HT1080 (cell line): ENCODE results near the gene DDX39A. TPM values are rescaled to one million over a fixed set of nuclear protein-coding genes. Genes with fewer than 3 reads are reported as not detected.

Source experiments
- DNase-seq: peaks from one replicate; pipeline ENCODE4 v3.0.0-alpha.2; 2015; ENCODE audit warnings: low read depth
- total RNA-seq: library from RNA; depleted of rRNA; stranded (reverse); fragments of >200 nt; shearing (Covaris generic); gene quantifications from 2 replicates; pipeline ENCODE4 v1.2.3, GENCODE V29; 2014

DDX39A gene
- total RNA-seq, 1 experiment from 2014 or later = 264 TPM

DNA sequence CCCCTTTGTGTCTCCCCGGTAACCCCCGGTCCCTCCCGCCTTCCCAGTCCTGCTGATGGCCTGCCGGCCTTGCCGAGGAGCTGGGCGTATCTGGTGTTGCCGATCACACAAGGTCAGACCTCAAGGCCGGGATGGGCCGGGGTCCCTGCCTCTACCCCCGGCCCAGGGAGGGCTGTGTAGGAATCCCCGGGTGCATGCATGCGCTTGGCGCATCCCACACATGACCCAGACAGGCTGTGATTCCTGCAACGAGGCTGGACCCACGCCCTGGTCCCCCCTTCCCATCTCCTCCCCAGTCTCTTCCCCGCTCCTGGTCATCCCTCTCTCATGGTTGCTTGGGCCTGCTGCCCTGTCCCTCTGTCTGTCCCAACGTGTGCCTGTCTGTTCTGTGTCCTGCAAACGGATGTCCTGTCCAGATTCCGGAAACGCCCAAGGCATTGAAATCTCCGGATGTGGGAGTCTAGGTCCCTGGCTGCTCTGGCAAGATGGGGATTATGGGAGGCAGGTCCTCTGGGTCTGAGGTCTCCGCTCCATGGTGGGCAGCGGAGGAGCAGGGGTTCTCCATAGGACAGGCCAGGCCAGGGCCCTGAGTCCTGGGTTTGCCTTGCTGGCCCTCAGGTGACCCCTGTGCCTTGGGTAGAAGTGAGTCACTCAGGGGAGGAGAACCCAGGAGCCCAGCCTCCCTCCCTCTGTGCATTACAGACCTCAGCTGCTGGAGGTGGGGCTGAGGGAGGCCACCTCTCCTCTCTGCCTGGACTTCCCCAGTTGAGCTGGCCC lies 15.6 kb upstream of the DDX39A start:
- peak; percentile 75 for DNase-seq

DNA sequence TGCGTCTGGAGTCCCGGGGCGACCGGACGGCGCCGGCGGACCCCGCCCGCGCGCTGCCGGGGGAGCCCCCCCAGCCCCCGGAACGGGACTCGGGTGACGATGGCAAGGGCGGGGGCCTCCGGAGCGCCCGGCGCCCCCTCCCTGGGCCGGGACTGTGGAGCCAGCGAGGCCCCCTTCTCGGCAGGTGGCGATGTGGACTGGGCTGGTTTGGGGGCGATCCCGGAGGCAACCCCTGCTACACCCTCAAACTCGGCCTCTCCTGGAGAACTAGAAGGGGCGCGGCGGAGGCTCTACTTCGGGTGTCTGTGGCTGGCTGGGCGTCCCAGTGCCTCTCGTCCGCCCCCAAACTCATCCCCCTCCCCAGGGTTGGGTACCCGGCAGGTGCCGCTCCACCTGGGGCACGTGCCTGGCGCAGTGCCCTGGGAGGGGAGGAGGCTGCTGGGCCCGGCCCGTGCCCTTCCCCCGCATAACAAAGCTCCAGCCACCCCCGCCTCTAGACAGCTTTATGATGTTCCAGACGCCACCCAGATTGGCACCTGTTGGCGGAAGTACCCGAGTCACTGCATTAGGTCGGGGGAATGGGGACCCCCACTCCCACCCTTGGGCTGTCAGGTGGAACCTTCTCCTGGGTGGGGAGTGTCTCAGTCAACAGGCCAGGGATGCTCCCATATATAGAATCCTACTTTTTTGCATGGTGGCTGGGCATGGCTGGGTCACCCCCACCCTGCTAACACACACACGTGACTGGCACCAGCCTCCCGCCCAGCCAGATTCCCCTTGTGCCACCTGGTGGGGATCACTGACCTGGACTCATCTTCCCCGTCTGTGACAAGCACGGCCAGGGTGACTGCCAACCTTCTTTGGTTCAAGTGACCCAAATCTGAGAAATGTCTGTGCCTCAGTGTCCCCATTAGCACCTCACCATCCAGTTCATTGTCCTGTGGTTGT lies 14.7 kb upstream of the DDX39A start:
- no peak for DNase-seq

DNA sequence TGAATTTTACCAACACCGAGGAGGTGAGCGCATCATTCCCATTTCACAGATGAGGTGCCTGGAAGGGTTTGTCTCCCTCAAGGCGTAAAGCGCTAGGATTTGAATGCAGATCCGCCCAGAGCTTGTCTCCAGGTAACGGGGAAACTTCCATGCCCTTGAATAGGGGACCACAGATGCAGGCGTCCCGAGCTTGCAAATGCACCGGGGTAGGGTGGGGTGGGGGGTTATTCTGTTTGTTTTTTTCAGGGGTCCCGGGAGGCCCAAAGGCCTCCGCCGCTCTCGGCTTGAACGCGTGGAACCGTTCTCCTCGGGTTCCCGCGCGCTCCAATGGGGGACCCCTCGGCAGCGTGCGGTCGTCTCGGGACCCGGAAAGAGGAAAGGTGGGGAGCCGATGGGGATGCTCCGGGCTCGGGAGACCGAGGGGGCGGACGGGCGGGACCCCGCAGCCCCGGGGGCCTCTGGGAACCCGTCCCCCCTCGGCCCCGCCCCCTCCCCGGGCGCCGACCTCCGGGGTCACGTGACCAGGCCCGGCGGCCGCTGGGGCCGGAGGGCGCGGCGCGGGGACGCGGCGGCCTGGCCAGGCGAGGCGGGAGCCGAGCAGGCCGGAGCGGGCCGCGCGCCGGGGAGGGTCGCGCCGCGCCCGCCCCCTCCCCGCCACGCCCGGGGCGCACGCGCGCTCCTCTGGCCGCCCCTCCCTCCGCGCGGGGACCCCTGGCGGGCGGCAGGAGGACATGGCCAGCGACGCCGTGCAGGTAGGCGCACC lies 13.8 kb upstream of the DDX39A start, which contains the start of gene PKN1:
TSS of gene PKN1 (plus strand) at position 516 of the 763 bp plus-strand sequence. CDS start at position 732, 216 bp downstream.
- DNase-seq = no peak

DNA sequence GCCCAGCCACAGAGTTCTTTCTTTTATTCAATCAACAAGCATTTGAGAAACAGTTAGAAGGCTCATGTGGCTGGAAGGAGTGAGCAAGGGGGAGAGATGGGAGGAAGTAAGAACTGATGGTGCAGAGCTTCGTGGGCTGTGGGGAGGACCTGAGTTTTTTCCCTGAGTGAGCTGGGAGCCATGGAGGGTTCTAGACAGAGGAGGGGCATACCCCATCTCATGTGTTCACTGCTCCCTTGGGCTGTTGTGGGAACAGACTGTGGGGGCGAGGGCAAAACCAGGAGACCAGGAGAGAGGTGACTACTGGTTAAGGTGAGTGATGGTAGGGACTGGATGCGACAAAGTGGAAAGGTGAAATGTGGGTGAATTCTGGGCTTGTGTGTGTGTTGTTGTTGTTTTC lies 11.6 kb upstream of the DDX39A start:
- no peak for DNase-seq

DNA sequence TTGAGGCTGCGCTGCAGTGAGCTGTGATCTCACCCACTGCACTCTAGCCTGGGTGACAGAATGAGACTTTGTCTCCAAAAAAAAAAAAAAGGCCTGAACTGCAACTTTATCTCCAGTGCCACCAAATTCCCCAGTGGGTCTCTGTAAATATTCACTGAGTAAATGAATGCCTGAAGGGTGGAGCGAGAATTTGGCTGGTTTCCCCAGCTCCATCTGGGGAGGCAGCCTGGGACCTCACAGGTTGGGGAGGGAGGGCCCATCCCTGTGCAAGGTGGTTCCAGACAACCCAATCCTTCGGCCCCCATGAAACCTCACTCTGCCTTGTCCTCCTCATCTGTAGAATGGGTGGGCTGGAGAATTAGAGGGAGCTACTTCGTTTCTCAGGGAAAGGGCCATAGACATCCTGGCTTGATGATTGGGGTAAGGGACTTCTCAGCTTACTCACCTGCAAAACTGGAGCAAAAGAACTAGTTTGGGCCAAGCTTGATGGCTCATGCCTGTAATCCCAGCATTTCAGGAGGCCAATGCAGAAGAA lies 9.8 kb upstream of the DDX39A start:
- DNase-seq = no peak

DNA sequence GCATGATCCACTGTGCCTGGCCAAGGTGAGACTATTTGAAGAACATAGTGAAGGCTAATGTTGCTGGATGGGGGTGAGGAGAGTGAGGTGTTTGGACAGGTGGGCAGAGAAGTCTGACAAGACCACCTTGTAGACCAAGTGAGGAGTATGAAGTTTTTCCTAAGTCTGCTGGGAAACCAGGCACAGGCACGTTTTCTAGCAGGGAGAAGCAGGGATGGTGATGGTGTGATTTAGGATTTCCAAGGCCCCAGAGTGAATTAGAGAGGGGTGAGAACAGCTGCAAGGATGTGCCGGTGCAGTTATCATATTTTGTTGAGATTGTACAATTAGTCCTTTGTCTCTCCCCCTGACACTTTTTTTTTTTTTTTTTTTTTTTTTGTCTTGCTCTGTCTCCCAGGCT lies 8.3 kb upstream of the DDX39A start:
- DNase-seq = no peak

DNA sequence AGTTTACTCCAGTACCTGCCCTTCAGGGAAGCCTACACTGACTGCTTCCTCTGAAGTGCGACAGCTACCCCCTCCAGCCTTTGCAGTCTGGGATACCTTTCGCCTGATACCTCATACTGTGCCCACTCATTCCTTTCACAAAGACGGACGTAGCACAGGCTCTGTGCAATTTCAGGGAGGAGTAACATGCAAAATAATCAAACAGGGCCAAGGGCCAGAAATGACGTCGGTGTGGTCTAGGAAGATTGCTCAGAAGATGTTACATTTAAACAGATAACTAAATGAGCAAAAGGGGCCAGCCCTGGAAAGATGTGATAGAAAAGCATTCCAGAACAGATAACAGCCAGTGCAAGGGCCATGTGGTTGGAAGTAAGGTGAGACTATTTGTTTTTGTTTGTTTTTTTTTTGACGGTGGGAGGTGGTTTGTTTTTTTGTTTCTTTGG lies 6.6 kb upstream of the DDX39A start:
- DNase-seq = no peak

DNA sequence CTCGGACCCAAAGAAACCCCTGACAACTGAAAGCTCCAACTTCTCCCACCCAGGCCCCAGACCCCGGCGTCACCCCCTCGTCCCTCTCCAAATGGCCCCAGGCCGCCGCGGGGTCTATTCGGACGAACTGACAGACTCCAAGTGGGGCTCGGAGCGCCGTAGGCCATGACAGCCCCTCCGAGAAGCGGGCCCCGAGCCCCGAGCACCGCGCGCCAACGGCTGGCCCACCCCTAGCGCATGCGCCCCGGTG lies 360 bp downstream of the DDX39A start:
- no peak for DNase-seq

DNA sequence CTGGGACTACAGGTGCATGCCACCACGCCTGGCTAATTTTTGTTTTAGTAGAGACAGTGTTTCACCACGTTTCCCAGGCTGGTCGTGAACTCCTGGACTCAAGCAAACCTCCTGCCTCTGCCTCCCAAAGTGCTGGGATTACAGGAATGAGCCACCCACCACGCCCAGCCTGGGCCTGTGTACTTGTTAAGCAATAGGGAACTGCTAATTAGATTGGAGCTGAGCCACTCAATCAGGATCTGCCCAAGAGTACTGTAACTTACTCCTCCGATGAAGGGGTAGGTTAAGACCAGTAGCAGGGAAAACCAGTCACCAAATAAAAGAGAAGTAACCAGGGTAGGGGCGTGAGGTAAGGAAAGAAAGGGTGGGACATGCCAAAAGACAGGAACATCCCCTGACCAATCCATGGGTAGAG lies 2.3 kb downstream of the DDX39A start:
- no peak for DNase-seq

DNA sequence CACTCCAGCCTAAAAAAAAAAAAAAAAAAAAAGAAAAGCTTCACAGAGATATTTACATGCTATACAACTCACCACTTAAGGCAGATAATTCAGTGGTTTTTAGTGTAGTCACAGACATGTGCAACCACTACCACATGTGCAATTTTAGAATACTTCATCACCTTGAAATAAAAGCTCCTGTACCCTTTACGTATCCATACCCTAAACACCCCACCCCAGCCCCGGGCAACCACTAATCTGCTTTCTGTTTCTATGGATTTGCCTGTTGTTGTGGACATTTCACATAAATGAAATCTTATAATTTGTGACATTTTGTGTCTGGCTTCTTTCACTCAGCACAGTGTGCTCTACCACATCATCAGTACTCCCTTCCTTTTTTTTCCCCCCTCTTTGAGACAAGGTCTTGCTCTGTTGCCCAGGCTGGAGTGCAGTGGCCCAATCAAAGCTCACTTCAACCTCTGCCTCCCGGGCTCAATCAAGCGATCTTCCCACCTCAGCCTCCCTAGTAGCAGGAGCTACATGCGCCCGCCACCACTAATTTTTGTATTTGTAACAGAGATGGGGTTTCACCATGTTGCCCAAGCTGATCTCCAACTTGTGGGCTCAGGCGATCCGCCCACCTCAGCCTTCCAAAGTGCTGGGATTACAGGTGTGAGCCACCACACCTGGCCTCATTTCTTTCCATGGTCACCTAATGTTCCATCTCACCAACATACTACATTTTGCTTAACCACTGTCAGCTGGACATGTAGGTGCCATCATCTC lies 4.0 kb downstream of the DDX39A start:
- DNase-seq = no peak

DNA sequence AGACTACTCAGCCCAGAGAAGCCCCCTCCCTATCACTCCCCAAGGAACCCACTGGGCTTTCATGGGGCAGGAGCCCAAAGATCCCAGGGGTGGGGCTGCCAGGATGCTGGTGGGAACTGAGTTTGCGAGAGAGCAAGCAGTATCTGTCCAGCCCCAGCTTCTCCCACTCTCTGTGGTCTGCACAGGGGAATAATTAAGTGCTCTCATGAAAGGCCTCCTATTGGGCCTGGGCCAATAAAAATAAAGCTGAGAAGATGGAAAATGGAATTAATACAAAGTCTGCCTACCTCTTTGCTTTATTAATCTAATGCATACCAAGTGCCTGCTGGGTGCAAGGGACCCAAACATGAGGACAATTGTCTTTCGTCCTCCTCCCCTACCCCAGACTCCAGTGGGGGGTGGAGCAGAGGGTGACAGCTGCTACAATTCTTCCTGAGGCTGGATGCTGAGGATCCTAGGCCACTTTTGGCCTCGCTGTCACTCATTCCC lies 5.4 kb downstream of the DDX39A start:
- no peak for DNase-seq

DNA sequence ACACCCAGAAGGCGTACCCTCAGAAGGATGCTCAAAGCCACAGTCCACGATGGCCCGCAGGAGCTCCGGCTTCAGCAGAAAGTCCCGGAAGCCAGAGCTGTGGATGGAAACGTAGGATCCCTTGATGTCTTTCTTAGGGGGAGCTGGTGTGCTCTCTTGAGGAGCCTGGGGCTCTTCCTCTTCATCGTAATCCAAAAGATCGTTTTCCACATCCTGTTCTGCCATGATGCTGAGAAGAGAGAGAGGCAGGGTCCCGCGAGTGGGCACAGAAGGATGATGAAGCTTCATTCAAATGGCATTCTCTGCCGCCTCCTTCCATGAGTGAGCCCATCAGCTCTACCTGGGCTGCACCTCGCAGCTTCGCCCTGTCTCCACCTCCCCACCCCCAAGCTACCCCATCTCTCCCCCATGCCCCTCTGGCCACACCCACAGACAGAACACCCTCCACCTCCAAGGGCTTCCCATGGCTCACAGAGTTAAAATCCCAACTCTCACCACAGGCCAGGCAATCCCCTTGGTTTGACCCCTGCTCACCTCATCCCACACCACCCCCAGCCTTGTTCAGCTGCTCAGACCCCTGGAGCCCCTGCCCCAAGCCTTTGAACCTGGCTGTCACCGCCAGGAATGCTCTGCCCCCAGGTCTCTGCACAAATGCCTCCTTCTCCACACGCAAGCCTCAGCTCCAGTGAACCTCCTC lies 6.0 kb downstream of the DDX39A start:
- no peak for DNase-seq

DNA sequence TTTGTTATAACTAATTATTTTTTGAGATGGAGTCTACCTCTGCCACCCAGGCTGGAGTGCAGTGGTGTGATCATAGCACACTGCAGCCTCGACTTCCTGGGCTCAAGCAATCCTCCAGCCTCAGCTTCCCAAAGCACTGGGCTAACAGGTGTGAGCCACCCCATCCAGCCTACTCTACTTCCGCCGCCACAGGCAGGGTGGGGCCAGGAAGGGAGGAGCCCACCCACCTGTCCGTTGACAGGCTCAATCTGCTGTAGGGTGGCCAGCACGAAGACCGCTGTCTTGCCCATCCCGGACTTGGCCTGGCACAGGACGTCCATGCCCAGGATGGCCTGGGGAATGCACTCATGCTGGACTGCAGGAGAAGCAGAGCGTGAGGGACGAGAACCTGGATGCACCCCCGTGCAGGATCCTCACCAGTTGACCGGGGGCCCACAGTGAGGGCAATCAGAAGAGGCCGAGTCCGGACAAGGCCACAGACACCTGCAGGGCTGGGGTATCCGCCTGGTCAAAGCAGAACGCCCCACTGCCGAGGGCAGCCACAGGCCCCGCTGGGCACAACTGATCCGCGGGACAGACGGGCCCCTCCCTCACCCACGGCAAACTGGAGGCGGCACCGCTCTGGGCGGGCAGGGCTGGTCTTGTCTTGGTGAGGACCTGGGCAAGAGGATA lies 6.7 kb downstream of the DDX39A start:
- DNase-seq = no peak

DNA sequence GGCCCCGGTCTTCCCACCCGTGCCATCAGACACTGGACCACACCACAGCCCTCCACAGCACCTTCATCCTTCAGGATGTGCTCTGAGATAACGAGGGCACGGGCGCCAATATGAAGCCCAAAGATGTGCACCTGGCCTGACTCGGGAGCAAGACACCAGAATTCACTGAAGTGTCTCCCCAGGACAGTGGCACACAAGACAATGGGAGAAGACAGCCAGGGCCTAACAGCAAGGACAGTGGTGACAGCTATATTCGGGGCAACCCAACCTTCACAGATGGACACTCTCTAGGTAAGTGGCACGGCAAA lies 7.2 kb downstream of the DDX39A start:
- no peak for DNase-seq

DNA sequence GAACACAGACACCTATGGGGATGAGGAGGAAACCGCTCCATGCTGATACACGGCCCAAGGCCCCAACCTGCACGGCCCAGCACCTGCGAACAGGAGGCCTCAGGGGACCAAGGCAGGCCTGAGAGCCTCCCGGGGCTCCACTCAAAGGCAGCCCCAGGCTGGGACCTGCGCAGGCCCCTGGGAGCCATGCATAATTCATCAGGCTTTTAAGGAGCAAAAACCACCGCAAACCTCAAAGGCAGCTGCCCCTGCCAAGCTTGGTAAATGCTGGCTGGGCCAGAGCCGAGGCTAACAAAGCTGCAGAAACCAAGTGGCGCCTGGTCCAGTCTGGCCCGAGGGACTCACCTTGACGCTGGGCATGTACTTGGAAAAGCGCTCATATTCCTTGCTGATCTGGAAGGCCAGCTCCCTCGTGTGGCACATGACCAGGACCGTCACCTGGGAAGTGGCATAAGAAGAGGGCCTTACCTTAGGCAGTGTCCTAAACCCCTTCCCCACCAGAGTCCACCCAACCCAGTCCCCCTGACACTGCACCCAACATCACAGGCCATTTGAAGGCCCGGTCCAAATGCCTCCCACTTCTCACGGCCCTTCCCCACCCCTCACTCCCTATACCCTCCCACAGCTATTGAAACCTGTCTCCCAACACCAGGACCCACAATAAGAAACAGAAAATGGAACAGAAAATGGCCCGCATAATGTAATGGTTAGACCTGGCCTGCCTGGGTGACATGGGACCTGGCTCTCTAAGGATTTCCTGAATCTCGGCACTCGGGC lies 7.8 kb downstream of the DDX39A start:
- DNase-seq = no peak

DNA sequence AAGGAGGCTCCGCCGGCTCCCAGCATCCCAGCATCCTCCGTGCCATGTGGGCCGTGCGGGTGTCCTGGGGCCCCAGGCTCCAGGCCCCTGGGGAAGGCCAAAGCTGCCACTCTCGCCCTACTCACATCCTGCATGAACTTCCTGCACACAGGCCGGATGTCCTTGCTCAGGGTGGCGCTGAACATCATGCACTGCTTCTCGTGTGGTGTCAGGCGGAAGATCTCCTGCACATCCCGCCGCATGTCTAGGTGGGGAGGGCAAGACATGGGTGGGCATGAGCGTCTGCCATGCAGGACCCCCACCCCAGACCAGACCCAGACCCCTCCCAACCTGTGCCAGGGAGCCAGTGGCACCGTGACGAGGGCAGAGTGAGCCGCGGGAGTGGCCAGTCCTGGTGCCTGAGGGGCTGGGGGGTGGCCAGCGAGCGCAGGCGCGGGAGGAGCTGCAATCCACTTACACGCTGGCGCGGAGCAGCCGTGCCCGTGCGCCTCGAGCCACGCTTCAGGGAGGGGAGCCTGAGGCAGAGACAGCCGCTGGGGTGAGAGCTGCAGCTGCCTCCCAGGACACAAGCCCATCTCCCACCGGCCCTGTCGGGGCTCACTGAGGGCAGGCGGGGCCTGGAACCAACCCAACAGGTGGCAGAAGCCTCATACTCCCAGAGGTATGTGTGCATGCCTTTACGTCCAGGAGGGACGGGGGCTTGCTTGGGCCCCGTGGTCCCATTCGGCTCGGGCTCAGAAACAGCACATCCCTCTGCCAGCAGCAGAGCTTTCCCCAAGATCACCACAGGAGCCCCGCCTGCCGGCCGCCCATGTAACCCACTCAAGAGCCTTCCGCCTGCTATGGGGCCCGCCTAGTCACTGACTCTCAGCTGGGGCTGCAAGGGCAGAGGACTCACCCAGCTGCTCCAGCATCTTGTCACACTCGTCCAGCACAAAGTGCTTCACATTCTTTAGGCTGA lies 8.8 kb downstream of the DDX39A start:
- DNase-seq = no peak

DNA sequence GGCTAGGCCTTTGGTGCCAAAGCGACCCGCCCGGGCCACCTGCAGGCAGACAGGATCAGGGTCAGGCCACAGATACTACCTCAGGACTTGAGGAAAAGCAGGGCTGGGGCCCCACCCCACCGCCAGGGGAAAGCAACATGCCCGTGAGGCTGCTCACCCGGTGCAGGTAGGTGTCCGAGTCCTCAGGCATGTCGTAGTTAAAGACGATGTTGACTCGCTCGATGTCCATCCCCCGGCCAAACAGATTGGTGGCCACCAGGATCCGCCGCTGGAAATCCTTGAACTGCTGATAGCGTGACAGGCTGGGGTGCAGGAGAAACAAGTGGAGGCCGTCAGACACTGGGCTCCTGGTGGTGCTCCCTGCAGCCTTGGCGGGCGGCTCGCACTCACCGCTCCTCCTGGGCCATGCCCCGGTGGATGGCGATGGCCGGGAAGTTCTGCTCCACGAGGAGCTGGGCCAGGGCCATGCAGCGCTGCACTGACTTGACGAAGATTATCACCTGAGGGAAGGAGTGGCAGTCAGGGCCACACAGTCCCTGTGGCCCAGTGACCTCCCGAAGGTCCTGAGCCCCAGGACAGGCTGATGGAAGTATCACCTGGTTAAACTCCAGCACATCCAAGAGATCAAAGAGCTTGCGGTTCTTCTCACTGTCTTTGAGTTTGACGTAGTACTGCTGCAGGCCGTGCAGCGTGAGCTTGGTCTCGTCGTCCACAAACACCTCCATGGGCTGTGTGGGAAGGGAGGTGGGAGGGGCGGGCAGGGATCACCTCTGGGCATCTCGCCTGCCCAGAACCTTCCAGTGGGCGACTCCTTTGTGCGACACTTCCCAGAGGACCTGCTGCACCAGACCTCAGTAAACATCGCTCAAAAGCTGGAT lies 9.8 kb downstream of the DDX39A start:
- no peak for DNase-seq
